ENCODE measurements around the gene MS4A6E. TPM values are rescaled to one million over a fixed set of nuclear protein-coding genes. Genes with fewer than 3 reads are reported as not detected.

The MS4A6E gene
- polyA plus RNA-seq, 3 donors: not detected

DNA sequence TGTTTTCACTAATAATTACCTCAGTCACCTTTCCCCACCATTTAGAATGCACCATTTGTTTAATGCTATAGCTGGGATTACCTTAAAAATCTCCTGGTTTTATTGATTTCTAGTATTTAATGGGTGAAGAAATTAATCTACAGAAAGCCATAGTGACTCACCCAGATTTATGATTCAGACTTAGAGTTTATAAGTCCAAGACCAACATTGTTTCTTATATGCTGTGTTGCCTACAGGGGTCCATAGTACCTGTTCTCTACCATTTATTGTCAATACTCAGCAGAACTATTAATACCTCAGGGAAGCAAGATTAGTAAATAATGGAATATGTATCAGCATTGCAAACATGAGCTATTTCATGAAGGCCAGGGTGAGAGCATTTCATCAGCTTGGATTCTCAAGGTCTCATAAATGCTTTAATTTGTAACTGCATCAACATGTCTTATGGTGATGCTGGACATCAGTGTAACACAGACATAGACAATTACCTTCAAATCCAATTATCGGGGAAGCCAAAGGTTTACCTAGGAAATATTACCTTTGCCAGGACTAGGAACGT, 43.3 kb downstream of the MS4A6E start:
- TF ChIP-seq, protein P1, sequence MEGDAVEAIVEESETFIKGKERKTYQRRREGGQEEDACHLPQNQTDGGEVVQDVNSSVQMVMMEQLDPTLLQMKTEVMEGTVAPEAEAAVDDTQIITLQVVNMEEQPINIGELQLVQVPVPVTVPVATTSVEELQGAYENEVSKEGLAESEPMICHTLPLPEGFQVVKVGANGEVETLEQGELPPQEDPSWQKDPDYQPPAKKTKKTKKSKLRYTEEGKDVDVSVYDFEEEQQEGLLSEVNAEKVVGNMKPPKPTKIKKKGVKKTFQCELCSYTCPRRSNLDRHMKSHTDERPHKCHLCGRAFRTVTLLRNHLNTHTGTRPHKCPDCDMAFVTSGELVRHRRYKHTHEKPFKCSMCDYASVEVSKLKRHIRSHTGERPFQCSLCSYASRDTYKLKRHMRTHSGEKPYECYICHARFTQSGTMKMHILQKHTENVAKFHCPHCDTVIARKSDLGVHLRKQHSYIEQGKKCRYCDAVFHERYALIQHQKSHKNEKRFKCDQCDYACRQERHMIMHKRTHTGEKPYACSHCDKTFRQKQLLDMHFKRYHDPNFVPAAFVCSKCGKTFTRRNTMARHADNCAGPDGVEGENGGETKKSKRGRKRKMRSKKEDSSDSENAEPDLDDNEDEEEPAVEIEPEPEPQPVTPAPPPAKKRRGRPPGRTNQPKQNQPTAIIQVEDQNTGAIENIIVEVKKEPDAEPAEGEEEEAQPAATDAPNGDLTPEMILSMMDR (IDR thresholded peaks at IDR 0.05): no peak
- H3K27me3 Mint-ChIP-seq (ENCODE audit: low read depth in 3 of 3): no peaks in the 10 kb centered on the region
- H3K4me1 Mint-ChIP-seq: peaks cover 57% of the 10 kb centered on the region
- peak overlapping the region in 5 of 7 donors; percentile 72 to 92 (median 83) for H3K27ac Mint-ChIP-seq
- H3K36me3 Mint-ChIP-seq: peaks cover 7 to 17% of the 10 kb centered on the region in 2 donors
- no peaks in the 10 kb centered on the region for H3K79me2 ChIP-seq (ENCODE audit: insufficient read depth, low read length)
- H3K4me3 ChIP-seq (replicated peaks in 1 of 3; ENCODE audit: low read depth in 2 of 3, low read length in 3 of 3): no peak overlapping the region
- no peaks in the 10 kb centered on the region for H4K20me1 ChIP-seq (ENCODE audit: insufficient read depth, low read length)
- H3K9ac ChIP-seq (ENCODE audit: insufficient read depth, low read length, poor library complexity, severe bottlenecking): no peak overlapping the region
- intact Hi-C loops (cut with micrococcal nuclease): no loop called here
- DNase-seq: no peak
- no peak overlapping the region for H2AFZ ChIP-seq (ENCODE audit: insufficient read depth, low read depth, low read length, poor library complexity, severe bottlenecking)
- peaks cover 50 to 60% of the 10 kb centered on the region in 2 donors for H3K4me1 ChIP-seq (ENCODE audit: control insufficient read depth in 1 of 2, insufficient read depth in 2 of 2, low read length in 2 of 2)
- H3K4me3 Mint-ChIP-seq: no peak overlapping the region
- WGBS (ENCODE audit: insufficient coverage): no CpG with 5 or more reads among the region's 2 CpGs
- no peak overlapping the region for H3K4me2 ChIP-seq (replicated peaks; ENCODE audit: extremely low read depth, low read length, poor library complexity, severe bottlenecking)
- H3K9me3 Mint-ChIP-seq: peaks cover 10 to 27% (median 20%) of the 10 kb centered on the region in 7 donors
- H3K27me3 ChIP-seq (ENCODE audit: control insufficient read depth in 2 of 2, insufficient read depth in 2 of 2, low read length in 2 of 2): no peaks in the 10 kb centered on the region
- peak overlapping the region in 1 of 2 donors; percentile 75 for H3K27ac ChIP-seq (ENCODE audit: low read depth in 1 of 2, low read length in 2 of 2)
- no peaks in the 10 kb centered on the region for H3K36me3 ChIP-seq (replicated peaks in 1 of 2; ENCODE audit: control insufficient read depth in 1 of 2, insufficient read depth in 2 of 2, low read length in 2 of 2)
- H3K9me3 ChIP-seq (replicated peaks in 1 of 2; ENCODE audit: control insufficient read depth in 1 of 2, insufficient read depth in 1 of 2, low read length in 2 of 2): peaks cover 15% of the 10 kb centered on the region in 2 donors

- intact Hi-C loops (cut with micrococcal nuclease): no loop called here
- Histone ChIP-seq H3K9ac (ENCODE audit: insufficient read depth, low read length, poor library complexity, severe bottlenecking) (no peak overlapping the region), H3K9me3 (replicated peaks in 1 of 2; ENCODE audit: control insufficient read depth in 1 of 2, insufficient read depth in 1 of 2, low read length in 2 of 2) (peaks cover 15% of the 10 kb centered on the region in 2 donors), H2AFZ (ENCODE audit: insufficient read depth, low read depth, low read length, poor library complexity, severe bottlenecking) (no peak overlapping the region), H3K27me3 (ENCODE audit: control insufficient read depth in 2 of 2, insufficient read depth in 2 of 2, low read length in 2 of 2) (no peaks in the 10 kb centered on the region), H3K4me3 (replicated peaks in 1 of 3; ENCODE audit: low read depth in 2 of 3, low read length in 3 of 3) (peak overlapping the region in 1 of 3 experiments; percentile 51), H3K36me3 (replicated peaks in 1 of 2; ENCODE audit: control insufficient read depth in 1 of 2, insufficient read depth in 2 of 2, low read length in 2 of 2) (no peaks in the 10 kb centered on the region), H3K4me1 (ENCODE audit: control insufficient read depth in 1 of 2, insufficient read depth in 2 of 2, low read length in 2 of 2) (peaks cover 47 to 60% of the 10 kb centered on the region in 2 donors), H4K20me1 (ENCODE audit: insufficient read depth, low read length) (no peaks in the 10 kb centered on the region), H3K27ac (ENCODE audit: low read depth in 1 of 2, low read length in 2 of 2) (peak overlapping the region in 1 of 2 donors; percentile 75), H3K79me2 (ENCODE audit: insufficient read depth, low read length) (no peaks in the 10 kb centered on the region), H3K4me2 (replicated peaks; ENCODE audit: extremely low read depth, low read length, poor library complexity, severe bottlenecking) (peak overlapping the region; percentile 24)
- Mint-ChIP-seq H3K27me3 (ENCODE audit: low read depth in 3 of 3) (peaks cover 0 to 3% (median 0%) of the 10 kb centered on the region in 3 donors), H3K4me3 (no peak overlapping the region), H3K27ac (peak overlapping the region; percentile 23 to 92 (median 83)), H3K9me3 (peaks cover 10 to 27% (median 20%) of the 10 kb centered on the region in 7 donors), H3K4me1 (peaks cover 55% of the 10 kb centered on the region), H3K36me3 (peaks cover 9 to 20% of the 10 kb centered on the region in 2 donors)
- peak in 2 of 3 donors; percentile 52 to 61 for DNase-seq
- no CpG with 5 or more reads among the region's 5 CpGs for WGBS (ENCODE audit: insufficient coverage)
- TF ChIP-seq, protein P1 (IDR thresholded peaks at IDR 0.05): no peak
These were observed 43.8 kb downstream of the MS4A6E start for GRCh38 chr11:60370811-60371298.

Data from CD14-positive monocyte (primary cell).